NCI-H2171 (cell line): ENCODE results near the gene C5orf15.

Source experiments
- DNase-seq: peaks from one replicate; lab custom pipeline; 2025; lab: John Stamatoyannopoulos, UW

C5orf15 gene

DNA sequence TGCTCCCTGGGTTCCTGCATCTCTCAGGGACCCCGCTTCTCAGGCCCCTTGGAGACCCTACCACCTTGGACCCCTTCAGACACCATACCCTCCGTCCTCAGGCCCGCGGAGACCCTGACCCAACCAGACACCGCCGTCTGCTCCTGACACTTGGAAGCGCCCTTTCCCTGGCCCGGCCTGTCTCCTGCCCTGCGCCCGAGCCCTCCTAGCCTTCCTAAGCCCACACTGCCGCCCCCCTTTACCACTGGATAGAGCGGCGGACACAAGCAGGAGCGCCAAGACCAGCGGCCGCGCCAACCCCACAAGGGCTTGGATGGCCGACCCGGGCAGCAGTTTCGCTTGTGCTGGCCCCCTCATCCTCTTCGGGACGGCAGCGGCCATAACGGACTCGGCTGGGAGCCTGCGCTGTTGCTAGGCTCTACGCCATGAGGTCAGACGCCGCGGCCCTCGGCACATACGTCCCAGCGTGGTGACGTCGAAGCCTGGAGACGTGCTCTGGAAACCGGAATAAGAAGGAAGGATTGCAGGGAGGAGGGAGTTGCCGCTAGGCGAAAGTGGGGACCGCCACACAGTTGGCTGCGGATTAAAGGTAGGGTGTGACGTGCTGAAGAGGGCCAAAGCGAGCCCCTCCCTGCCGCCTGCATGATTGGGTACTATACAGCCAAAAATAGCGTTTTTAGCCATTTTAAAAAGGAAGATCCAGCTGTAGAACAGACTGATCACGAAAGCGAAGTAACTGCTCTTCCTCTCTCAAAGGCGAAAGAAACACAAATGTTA lies at the start of gene C5orf15:
TSS of gene C5orf15 (minus strand) at position 422 of the 777 bp plus-strand sequence. CDS start at position 381, 41 bp downstream.
- DNase-seq = peak; percentile 82

DNA sequence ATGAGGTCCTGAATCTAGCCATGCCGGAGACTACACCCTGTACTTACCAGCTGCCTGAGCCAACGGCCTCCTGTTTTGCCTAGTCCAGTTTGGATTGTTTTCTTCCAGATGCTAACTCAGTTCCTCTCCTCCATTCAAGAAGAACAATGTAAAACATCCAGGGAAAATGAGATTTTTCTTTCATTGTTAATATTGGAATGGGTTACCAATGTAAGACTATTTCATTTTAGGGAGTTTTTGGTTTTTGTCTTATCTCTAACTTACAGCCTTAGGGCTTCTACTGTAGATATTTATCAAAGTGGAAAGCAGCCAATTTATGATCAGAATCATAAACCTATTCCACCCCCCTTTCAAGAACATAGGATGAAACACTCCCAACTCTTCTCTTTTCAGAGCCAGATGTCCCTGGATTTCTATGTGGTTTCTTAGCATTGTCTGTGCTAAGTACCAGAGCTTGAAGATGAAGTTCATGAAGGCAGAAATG lies 39.9 kb upstream of the C5orf15 start:
- DNase-seq = no peak

DNA sequence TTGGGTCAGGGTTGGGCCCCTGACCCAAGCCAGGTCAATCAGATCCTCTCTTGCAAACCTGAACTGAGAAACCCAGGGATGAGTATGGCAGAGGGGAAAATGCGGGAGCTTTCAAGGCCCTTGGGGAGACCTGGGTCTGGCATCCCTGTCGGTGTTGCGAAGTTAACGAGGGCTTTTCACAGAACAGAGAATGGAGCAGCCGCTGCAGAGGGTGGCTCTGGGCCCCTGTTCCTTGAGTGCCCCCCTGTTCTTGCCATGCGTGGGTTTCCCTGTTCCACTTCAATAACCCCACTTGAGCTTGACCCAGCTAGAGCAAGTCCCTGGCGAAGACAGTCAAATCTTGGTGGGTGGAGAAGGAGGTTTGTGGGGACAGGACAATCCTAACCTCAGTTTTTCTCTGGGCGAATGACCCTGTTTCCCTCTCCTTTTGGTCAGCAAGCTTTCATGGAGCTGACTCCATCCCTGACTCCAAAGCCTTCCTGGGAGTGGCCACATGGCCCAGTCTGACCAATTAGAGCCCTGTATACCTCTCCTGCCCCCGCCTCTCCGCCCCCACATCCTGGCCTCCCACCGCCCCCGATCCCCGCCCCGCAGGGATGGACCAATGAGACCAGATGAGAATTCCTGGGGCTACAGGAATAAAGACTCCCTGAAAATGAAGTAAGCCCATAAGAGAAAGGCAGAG lies 39.3 kb upstream of the C5orf15 start:
- DNase-seq = no peak

DNA sequence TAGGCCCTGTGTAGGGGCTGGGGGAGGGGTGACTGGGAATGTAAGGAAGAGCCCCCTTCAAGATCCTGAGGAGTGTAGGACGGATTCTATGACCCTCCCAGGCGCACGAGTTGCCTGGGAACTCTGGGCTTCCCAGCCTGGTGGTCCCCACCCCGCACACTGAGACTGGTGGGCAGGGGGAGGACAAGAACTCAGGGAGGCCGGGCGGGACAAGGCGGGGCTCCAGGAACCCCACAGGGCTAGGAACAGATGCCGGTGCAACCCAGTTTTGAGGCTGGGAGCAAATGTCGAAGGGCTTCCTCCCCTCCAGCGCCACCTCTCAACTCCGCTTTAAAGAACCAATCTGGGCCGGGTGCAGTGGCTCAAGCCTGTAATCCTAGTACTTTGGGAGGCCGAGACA lies 37.7 kb upstream of the C5orf15 start:
- no peak for DNase-seq

DNA sequence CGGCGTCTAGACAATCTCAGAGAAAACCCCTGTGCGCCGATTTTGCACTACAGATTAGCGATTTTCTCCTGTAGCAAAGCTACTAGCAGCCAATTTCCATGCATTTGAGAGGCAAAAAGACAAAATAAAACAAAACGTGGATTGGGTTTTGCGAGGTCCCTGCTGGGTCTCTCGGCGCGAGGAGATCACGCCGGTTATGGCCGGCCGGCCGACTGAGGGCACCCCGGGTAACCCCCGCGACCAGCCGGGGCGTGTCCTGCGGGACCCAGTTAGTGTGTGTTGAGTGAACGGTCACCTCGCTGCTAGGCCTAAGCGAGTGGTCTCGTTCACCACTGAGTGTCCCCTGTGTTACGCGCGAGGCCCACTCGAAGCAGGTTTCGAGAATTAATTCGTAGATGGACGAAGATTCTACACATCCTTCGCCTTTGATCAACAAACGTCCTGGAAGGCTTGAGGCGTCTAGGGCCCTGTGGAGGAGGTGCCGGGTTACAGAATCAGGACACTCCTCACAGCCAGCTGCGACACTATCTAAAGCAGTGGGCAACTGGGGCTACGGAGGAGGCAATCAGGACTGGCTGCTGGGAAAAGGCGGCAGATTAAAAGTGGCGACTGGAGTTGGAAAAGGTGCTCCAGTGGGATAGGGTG lies 37.1 kb upstream of the C5orf15 start:
- DNase-seq = no peak

DNA sequence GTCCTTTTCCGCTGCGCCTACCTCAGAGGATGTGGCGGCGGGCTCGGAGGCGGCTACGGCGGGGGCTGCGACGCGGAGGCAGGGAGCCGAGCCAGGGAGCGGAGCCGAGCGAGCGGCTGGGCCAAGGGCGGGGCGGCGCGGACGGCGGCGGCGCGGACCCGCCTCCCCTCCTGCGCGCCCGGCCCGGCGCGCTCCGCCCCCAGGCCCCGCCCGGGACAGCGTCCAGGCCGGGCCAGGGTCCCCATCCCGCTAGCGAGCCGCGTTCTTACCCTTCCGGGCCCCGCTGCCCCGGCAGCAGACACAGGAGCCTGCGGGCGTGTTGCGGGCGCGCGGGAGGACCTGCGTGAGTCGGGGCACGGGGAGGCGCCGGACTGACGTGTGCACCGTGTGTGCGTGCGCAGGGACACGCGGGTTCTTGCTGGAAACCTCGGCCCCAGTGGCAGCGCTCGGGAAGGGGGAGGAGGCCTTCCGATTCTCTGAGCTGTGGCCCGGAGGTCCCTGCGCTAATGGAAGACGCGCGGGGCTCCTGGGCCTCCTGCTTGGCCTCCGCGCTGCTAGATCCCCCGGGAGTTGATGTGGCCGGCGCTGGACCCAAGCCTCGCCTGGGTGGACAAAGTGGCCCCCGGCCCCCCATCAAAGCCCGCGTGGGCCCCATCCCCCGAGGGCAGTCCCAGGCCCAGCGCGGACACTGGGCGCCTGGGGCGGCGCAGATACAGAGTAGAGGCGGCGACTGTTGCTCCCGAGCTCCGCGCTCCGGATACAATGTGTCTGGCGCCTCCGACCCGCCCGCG lies 36.4 kb upstream of the C5orf15 start, which contains the start of gene VDAC1:
TSS of gene VDAC1 (minus strand) at position 350 of the 791 bp plus-strand sequence. CDS start 11,963 bp downstream, outside the sequence.
- peak; percentile 47 for DNase-seq

DNA sequence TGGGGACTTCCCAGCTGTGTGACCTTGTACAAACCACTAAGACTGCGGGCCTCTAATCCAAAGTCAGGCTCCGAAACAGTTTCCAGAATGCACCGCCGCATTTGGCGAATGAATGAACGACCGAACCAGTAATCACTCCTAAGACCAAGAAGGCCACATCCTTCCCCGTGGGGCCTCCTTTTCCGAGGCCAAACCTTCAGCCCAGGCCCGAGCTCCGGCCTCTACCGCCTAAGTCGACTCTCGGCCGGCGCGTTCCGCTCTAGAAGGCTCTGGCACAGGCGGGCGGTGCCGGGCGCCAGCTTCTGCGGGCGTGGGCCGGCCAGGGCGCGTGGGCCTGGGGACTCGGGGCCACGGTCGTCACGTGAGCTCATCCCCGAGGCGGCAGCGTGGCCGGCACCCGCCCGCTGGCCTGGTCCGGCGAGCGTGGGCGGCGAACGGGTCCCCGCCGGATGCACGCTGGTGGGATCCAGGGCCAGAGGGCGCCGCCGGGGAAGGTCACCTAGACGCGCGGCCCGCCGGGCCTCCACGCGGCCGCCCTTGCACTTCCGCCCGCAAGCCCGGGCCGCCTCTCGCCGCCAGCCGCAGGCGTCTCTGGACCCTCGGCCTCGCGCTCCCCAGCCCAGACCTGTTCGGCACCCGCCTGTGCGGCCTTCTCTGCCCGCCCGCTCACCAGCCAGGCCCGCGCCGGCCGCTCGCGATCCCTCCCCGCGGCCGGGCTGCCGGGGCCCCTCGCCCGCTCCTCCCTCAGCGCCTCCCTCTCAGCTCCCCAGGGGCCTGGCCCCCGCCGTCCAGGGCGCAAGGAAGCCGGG lies 35.6 kb upstream of the C5orf15 start:
- DNase-seq = no peak

DNA sequence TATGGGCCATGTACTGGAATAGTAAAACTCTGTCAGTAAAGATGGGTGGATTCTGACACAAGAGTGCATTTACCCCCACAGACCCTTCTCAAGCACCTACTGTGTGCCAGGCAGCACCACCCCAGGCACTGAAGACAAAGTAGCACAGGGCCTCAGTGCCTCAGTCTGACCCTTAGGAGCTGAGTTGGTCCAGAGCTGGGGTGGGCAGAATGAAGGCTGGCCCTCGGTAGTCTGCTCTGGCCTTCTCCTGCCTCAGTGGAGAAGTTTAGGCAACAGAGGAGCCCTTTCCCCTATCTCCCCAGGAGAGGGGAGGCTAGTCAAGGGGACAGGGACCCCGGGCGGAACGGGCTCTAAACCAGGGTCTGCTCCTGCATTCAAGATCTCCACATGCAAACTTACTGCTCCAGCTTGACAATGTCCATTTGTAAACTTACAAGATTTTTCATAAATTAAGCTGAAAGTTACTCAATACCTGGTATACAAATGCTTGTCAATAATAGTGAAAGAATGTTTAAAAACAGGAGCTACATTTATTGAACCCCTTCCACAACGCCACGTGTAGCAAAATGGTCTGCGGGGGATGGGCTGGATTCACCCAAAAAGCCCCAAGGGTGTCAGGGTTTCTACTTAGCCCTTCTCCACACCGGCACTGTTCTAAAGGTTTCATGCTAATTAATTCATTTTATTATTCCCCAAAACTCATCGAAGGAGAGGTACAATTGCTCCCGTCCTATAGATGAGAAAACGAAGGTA lies 34.8 kb upstream of the C5orf15 start:
- DNase-seq = no peak

DNA sequence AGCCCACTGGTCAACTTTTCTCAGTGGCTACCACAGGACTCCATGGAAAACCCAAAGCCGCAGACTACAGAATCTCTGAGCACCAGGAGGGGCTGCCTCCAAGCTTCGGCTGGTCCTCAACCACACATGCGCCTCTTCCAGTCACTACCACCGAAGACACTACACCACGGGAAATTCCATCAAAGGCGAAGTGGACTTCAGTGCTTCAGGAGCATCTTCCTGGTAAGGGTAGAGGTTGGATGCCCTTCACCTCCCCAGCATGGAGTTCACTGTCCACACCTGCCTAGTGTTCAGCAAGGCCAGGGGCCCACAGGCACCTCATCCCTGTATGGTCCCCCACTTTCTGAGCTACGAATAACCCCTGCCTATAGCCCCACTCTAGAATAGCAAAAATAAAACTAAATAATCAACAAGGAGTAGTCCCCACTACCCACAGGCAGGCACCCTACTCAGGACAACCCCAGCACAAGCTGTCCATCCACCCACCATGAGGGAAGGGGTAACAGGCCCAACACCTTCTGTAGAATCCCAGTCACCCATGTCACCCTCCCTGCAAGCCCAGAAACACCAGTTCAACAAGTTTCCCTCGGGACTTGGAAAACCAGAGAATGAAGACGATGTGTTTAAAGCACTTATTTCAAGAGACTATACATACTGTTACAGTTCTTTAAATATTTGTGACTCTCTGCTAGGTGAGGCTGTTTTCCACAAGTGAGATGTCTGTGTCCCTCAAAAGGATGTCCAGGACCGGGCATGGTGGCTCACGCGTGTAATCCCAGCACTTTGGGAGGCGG lies 33.7 kb upstream of the C5orf15 start:
- no peak for DNase-seq

DNA sequence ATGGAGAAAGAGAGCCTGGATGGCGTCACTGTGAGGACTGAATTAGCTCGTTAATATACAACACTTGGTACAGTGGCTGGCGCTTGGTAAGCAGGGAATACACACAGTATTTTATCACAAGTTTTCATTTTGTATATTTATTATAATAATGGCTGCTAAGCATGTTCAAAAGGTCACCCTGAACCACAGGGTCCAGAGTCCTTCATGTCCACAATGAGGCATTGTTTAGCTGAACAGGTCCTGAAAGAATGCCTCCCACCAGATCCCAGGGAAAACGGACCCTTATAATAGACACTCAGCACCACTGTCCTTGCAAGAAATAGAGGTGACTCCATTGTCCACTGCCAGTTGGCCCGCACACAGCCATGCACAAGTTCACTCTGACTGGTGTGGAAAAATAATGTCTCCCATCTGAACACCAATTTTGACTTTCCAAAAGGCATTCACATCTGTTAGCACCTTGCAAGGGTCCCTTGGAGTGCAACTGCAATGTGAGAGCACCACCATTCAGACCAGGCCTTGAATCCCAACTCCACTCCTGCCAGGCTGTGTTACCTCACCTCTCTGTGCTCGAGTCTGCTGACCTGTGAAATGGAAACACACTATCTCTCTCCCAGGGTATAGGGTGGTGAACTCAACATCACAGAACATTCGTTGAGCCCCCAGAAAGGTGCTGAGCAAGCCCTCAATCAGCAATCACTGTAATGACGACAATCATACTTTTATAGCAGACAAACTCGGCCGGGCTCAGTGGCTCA lies 32.5 kb upstream of the C5orf15 start:
- DNase-seq = no peak

DNA sequence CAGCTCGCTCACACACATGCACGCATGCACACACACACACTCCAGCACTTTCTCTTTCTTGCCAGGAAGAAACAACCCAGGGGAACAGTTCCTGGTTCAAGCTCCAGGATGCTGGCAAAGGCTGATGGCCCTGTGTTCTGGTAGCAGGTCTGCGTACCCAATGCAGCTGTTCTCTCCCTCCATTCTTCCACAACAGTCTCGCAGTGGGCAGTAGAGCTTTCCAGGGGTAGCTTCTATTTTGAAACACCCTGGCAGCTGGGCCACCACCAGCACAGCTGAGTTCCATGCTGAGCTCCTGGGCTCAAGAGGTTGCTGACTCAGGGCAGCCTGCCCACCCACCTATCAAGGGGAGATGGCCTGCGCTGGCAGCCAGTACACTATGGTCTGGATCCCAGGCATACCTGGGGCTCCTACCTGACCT lies 31.7 kb upstream of the C5orf15 start:
- no peak for DNase-seq

DNA sequence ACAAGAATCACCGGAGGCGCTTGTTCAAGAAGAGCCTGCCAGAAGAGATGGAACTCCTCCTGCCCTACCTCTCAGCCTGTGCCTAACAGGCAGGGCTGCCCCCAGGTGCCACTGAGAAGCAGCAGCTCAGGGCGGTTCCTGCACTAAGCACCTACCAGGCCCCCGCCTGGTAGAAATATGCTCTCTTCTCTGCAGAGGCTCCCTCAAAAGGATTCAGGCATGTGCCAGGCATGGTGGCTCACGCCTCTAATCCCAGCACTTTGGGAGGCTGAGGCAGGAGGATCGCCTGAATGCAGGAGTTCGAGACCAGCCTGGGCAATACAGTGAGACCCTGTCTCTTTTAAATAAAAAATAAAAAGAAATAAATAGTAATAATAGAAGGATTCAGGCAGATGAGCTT lies 30.4 kb upstream of the C5orf15 start:
- DNase-seq = no peak

DNA sequence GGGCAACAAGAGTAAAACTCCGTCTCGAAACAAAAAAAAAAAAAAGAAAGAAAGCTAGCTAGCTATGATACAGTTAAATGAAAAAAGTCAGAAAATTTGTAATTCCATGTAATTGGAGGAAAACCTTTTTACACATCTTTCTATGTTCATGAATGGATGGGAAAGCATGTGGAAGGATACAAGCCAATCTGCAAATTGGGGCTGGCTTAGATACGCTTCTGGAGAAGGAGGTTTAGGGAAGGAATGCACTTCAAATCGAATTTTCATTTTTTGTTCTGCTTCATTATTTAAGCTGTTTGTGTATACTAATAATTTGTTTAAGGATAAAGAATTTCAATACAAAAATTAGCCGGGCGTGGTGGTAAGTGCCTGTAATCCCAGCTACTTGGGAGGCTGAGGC lies 29.6 kb upstream of the C5orf15 start:
- DNase-seq = no peak

DNA sequence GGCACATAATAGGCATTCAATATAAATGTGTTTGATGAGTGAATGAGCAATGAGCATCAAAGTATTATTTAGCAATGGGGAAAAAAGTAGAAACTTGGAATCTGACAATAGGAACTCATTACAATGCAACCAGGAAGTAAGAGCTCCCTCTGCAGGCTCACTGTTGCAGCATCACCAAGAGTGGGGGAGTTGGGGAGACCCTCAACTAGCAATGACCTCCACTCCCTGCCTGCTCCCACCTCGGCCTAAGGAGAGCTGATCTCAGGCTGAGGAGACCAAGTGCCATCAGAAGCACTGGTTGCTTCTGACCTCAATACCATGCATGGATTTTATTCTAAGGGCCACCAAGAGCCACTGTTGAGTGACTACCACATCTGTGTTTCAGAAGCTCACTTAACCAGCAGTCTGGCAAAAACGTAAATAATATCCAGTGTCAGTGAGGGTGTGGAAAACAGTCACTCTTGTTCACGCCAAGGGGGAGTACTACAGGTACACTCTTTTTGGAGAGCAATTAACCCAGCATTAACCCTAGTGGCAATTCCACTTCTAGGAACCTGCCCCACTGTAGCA lies 28.3 kb upstream of the C5orf15 start:
- DNase-seq = no peak

DNA sequence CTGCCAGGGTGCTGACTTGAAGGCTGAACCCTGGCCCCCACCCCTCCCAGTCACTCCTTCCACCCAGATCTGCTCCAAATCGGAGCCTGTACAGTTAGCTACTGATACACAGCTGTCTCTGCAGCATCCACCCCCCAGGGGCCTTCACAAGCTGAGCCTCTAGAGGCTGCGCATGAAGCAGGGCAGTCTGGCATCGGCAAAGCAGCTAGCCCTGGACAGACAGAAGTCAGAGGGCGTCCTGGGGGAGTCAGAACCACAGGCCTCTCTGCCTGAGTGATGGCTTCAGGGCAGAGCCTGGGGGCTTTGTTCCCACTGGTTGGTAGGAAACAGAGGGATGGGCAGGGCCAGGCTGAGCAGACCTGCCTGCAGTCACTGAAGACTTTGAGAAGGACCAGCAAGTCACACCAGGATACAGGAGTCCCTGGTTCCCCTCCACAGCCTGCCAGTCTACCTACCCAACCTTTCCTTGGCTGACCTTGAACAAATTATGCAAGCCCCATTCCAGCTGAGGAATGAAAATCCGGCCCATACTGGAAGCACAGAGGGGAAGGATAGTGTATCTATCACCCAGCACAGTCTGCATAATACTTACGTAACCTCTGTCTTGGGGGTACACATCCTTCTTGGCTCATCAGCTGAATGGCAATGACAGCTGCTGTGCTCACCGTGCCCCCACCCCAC lies 27.6 kb upstream of the C5orf15 start:
- DNase-seq = no peak

DNA sequence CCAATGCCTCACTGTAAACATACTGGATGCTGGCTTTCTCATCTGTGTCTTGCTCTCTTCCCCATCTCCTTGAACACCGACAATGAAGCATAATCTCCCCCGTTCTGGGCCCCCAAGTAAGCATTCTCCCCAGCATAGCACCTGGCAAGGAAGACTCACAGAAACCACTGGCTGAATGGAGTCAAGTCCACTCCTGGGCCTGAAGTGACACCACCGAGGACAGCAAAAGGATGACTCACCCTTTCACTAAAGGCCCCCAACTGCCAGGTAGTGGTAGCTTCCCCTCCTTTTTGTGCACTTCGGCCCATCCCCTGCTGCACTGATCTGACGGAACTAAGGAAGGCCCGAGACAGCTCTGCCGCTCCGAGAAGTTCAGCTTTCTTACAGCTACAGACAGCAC lies 26.9 kb upstream of the C5orf15 start:
- no peak for DNase-seq

DNA sequence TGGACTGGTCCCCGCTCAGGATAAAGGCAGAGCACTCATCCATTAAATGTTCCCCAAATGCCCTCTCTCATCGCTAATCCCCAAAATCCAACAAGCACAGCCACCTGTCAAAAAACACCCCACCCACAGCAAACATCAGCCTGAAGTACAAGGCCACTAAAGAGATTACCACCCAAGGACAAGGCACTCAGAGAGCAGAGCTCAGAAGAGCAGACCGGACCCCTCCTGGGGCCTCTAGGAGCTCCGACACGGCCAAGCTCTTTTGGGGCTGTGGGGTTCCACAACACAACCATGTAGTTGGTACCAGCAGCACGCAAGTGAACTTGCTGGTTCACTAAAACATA lies 26.5 kb upstream of the C5orf15 start:
- DNase-seq = no peak
